ENCODE results near the gene XK. TPM values are rescaled to one million over a fixed set of nuclear protein-coding genes. Genes with fewer than 3 reads are reported as not detected.

XK gene
- polyA plus RNA-seq, 3 donors = 0.05 TPM; not detected in 2

DNA sequence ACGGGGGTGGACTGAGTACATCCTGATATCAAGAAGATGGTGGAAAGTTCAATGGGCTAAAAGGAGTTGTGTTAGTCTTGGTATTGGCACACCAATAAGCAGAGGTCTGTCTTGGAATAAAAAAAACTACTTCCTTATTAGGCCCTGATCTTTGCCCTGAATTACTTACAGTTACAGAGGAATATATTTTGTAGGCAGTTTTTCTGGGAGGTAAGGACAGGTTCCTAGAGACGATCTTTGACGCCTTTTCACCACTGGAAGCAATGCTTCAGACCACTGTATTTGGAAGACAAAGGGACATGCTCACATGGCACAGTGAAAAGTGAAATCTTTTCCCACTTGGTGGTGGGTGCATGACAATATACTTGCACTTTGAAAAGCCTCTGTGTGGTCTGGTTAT is 618 bp upstream of the XK start:
- Histone ChIP-seq H3K36me3 (replicated peaks in 1 of 2; ENCODE audit: control insufficient read depth in 1 of 2, insufficient read depth in 2 of 2, low read length in 2 of 2) (no peaks in the 10 kb centered on the region), H3K9ac (ENCODE audit: insufficient read depth, low read length, poor library complexity, severe bottlenecking) (peak overlapping the region; percentile 30)

DNA sequence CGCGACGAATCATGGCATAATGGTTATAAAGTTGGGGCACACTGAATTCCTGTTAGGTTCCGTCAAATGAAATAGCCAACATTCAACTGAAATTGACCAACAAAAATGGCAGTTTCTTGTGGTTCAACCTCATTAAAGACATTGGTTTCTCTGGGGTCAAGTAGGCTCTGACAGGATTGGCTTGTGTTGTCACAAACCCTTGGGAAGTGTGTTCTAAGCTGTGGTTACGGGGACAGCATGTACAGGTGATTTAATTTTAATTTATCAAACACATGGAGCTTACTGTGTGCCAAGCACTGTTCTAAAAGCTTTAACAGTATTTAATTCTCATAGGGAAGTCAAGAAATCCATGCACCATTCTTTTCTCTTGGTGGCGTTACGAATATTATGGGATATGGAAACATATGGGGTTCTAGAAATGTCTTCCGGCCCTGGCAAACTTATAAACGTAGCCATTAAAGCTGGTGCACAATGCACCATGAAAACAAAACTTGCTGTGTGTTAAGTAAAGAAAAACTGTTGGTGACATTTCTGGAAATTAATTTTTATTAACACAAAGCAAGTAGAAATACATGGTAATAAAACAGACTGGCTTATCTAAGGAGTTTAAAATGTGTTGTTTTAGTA is 891 bp downstream of the XK start:
- intact Hi-C loops (cut with micrococcal nuclease) = no loop called here

More for the DNA sequence above, 618 bp upstream of the XK start:
- Mint-ChIP-seq H3K4me3 (peak overlapping the region in 1 of 2 donors; percentile 48), H3K27ac (peak overlapping the region in 1 of 7 donors; percentile 8), H3K4me1 (peaks cover 6% of the 10 kb centered on the region), H3K36me3 (no peaks in the 10 kb centered on the region), H3K27me3 (ENCODE audit: low read depth in 3 of 3) (peaks cover 6 to 19% (median 18%) of the 10 kb centered on the region in 3 donors), H3K9me3 (peaks cover 0 to 4% (median 0%) of the 10 kb centered on the region in 7 donors)
- DNase-seq = no peak
- no peak for TF ChIP-seq CTCF (IDR thresholded peaks at IDR 0.05)
- intact Hi-C loops (cut with micrococcal nuclease) = no loop called here
- Histone ChIP-seq H3K4me1 (ENCODE audit: control insufficient read depth in 1 of 2, insufficient read depth in 2 of 2, low read length in 2 of 2) (peaks cover 6 to 8% of the 10 kb centered on the region in 2 donors), H3K27me3 (ENCODE audit: control insufficient read depth in 2 of 2, insufficient read depth in 2 of 2, low read length in 2 of 2) (peaks cover 4 to 10% of the 10 kb centered on the region in 2 donors), H3K79me2 (ENCODE audit: insufficient read depth, low read length) (no peaks in the 10 kb centered on the region), H3K27ac (ENCODE audit: low read depth in 1 of 2, low read length in 2 of 2) (no peak overlapping the region), H3K4me2 (replicated peaks; ENCODE audit: extremely low read depth, low read length, poor library complexity, severe bottlenecking) (peak overlapping the region; percentile 68), H3K4me3 (replicated peaks in 1 of 3; ENCODE audit: low read depth in 2 of 3, low read length in 3 of 3) (peak overlapping the region in 1 of 3 experiments; percentile 59), H3K9me3 (replicated peaks in 1 of 2; ENCODE audit: control insufficient read depth in 1 of 2, insufficient read depth in 1 of 2, low read length in 2 of 2) (no peaks in the 10 kb centered on the region), H2AFZ (ENCODE audit: insufficient read depth, low read depth, low read length, poor library complexity, severe bottlenecking) (peak overlapping the region; percentile 55), H4K20me1 (ENCODE audit: insufficient read depth, low read length) (no peaks in the 10 kb centered on the region)
- no CpG with 5 or more reads among the region's 3 CpGs for WGBS (ENCODE audit: insufficient coverage)

More for the DNA sequence above, 891 bp downstream of the XK start:
- no peak for TF ChIP-seq CTCF (IDR thresholded peaks at IDR 0.05)
- no CpG with 5 or more reads among the region's 9 CpGs for WGBS (ENCODE audit: insufficient coverage)
- no peaks in the 10 kb centered on the region for H4K20me1 ChIP-seq (ENCODE audit: insufficient read depth, low read length)
- no peaks in the 10 kb centered on the region for H3K36me3 ChIP-seq (replicated peaks in 1 of 2; ENCODE audit: control insufficient read depth in 1 of 2, insufficient read depth in 2 of 2, low read length in 2 of 2)
- H3K27ac Mint-ChIP-seq = no peak overlapping the region
- no peaks in the 10 kb centered on the region for H3K9me3 ChIP-seq (replicated peaks in 1 of 2; ENCODE audit: control insufficient read depth in 1 of 2, insufficient read depth in 1 of 2, low read length in 2 of 2)
- H2AFZ ChIP-seq (ENCODE audit: insufficient read depth, low read depth, low read length, poor library complexity, severe bottlenecking) = peak overlapping the region; percentile 55
- peaks cover 6 to 19% (median 18%) of the 10 kb centered on the region in 3 donors for H3K27me3 Mint-ChIP-seq (ENCODE audit: low read depth in 3 of 3)
- peaks cover 0 to 4% (median 0%) of the 10 kb centered on the region in 7 donors for H3K9me3 Mint-ChIP-seq
- peaks cover 6 to 8% of the 10 kb centered on the region in 2 donors for H3K4me1 ChIP-seq (ENCODE audit: control insufficient read depth in 1 of 2, insufficient read depth in 2 of 2, low read length in 2 of 2)
- peaks cover 4 to 10% of the 10 kb centered on the region in 2 donors for H3K27me3 ChIP-seq (ENCODE audit: control insufficient read depth in 2 of 2, insufficient read depth in 2 of 2, low read length in 2 of 2)
- no peak for DNase-seq
- H3K4me3 ChIP-seq (replicated peaks in 1 of 3; ENCODE audit: low read depth in 2 of 3, low read length in 3 of 3) = peak overlapping the region in 1 of 3 experiments; percentile 59
- H3K36me3 Mint-ChIP-seq = no peaks in the 10 kb centered on the region
- H3K79me2 ChIP-seq (ENCODE audit: insufficient read depth, low read length) = no peaks in the 10 kb centered on the region
- no peak overlapping the region for H3K27ac ChIP-seq (ENCODE audit: low read depth in 1 of 2, low read length in 2 of 2)
- H3K4me1 Mint-ChIP-seq = peaks cover 6% of the 10 kb centered on the region
- peak overlapping the region; percentile 68 for H3K4me2 ChIP-seq (replicated peaks; ENCODE audit: extremely low read depth, low read length, poor library complexity, severe bottlenecking)
- H3K4me3 Mint-ChIP-seq = peak overlapping the region; percentile 70 to 87
- H3K9ac ChIP-seq (ENCODE audit: insufficient read depth, low read length, poor library complexity, severe bottlenecking) = no peak overlapping the region
